Activated CD4-positive, alpha-beta T cell treated with anti-CD3 and anti-CD28 coated beads for 36 hours (primary cell): ENCODE data around the gene OXCT1. TPM values are rescaled to one million over a fixed set of nuclear protein-coding genes. Genes with fewer than 3 reads are reported as not detected.

Experiments
- ATAC-seq: fragments of 200-7000 bp; cut with Tn5 transposase; one replicate; pipeline ENCODE4 v1.10.0; 2021; ENCODE audit warnings: mild to moderate bottlenecking, moderate library complexity
- CTCF ChIA-PET: fragments of 350-600 bp; sonication (Branson Sonifier 250); formaldehyde crosslinking; loops from one replicate; lab custom pipeline; 2021; ENCODE audit warnings: antibody characterized with exemption; lab: Charles Lee
- POLR2A ChIA-PET: fragments of 350-600 bp; sonication (Branson Sonifier 250); formaldehyde crosslinking; loops from one replicate; lab custom pipeline; 2021; ENCODE audit warnings: antibody characterized with exemption, inconsistent platforms; lab: Charles Lee
- DNase-seq: peaks from one replicate; pipeline ENCODE4 v3.0.0-alpha.2; 2020
- H3K27ac Mint-ChIP-seq: one replicate; pipeline ENCODE4 v1.8.0; 2021; ENCODE audit warnings: mixed read lengths
- H3K27me3 Mint-ChIP-seq: one replicate; pipeline ENCODE4 v1.8.0; 2021; ENCODE audit warnings: mixed read lengths
- H3K36me3 Mint-ChIP-seq: one replicate; pipeline ENCODE4 v1.8.0; 2021; ENCODE audit warnings: low read depth, mixed read lengths
- H3K4me1 Mint-ChIP-seq: one replicate; pipeline ENCODE4 v1.8.0; 2021; ENCODE audit warnings: mixed read lengths
- H3K4me3 Mint-ChIP-seq: one replicate; pipeline ENCODE4 v1.8.0; 2021; ENCODE audit warnings: mild to moderate bottlenecking, moderate library complexity, mixed read lengths
- H3K9me3 Mint-ChIP-seq: one replicate; pipeline ENCODE4 v1.8.0; 2021; ENCODE audit warnings: low read depth, mixed read lengths
- intact Hi-C, 2 experiments: fragments of 100-400 bp; cut with DNase I in 1 of 2; cut with micrococcal nuclease in 1 of 2; formaldehyde crosslinking; loops; one replicate each; pipeline versions ENCODE4 v1.14.2 to v1.15.1; 2022 to 2024; cut with DNase I, micrococcal nuclease
- total RNA-seq, 2 experiments: library from RNA; stranded (reverse); gene quantifications; one replicate each; pipeline ENCODE4 v1.2.3, GENCODE V29; 2021

The OXCT1 gene
- total RNA-seq, 2 experiments from 2014 or later, result 70.3 to 91.4 TPM

DNA sequence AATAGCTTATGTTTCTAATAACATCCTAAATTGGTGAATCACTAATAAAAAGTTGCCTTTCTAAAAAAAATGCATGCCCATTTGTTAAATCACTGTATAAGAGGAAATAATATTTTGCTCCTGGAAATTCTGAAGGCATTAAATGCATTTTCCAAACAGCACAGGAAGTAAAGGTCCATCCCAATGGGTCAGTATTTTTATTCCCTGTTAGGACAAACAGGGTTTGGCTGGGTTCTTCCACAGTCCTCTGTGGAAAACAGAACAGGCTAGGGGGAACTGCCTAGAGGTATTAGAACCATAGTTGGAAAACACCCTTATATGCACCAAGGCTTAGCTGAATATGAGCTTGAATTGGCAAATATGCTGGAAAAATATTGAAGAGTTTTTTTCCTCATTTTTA, 85.2 kb downstream of the OXCT1 start:
- Mint-ChIP-seq H3K4me3 (no peak overlapping the region), H3K9me3 (no peaks in the 10 kb centered on the region), H3K4me1 (no peaks in the 10 kb centered on the region), H3K36me3 (peaks cover 46% of the 10 kb centered on the region), H3K27me3 (no peaks in the 10 kb centered on the region), H3K27ac (no peak overlapping the region)
- ChIA-PET POLR2A (no interaction called here), CTCF (interaction anchor here (1.2 kb wide), 1 partner anchor 10 kb away, joined by 3 read pairs; no protein-coding TSS in a partner anchor)
- intact Hi-C loops, result no loop called here
- ATAC-seq (no peak), DNase-seq (no peak)

DNA sequence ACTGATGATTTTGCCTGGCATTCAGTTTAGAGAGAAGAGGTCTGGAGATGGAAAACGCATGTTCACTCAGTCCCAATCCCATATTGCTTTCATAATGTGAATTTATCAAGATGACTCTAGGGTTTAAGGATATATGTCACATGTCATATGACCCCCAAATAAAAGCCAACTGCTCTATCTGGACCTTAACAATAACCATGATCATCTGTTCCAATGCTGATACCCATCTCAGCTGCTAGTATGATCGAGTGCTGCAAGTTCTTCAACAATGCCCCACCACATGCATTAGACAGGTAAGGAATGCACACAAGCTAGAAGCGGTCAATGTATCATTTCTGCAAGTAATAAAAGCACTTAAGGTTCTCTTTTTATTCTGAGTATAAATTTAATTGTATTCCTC, 91.8 kb downstream of the OXCT1 start:
- no peak for ATAC-seq
- no peaks in the 10 kb centered on the region for H3K9me3 Mint-ChIP-seq
- POLR2A ChIA-PET, result interaction anchor here (0.6 kb wide), 1 partner anchor 357 kb away, joined by 3 read pairs; no protein-coding TSS in a partner anchor
- H3K27ac Mint-ChIP-seq, result no peak overlapping the region
- H3K4me1 Mint-ChIP-seq, result peaks cover 2% of the 10 kb centered on the region
- H3K27me3 Mint-ChIP-seq, result no peaks in the 10 kb centered on the region
- intact Hi-C loops, result no loop called here
- no peak for DNase-seq
- no peak overlapping the region for H3K4me3 Mint-ChIP-seq
- H3K36me3 Mint-ChIP-seq, result peaks cover 47% of the 10 kb centered on the region
- CTCF ChIA-PET, result interaction anchor here (0.5 to 1.6 kb wide), 6 partner anchors 10 to 527 kb away, joined by 3 to 5 read pairs (median 3); no protein-coding TSS in a partner anchor

DNA sequence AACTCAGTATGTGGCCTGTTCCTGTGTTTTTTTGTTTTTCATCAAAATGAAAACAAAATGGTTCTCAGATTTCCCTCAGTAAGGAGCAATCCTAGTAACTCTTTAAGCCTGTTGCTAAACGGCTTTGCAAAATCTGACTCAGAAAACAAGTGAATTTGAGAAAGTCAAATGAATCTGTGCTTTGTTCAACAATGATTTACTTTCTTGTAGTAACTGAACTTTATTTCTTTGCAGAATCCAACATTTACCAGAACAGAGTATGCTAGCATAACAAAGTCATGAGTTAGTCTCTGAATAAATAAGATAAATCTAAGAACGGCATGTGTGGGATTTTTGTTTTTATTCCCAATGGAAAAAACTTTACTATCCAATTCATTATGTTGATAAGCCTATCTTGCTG, 93.8 kb downstream of the OXCT1 start:
- ATAC-seq (no peak), DNase-seq (no peak)
- Mint-ChIP-seq H3K27ac (no peak overlapping the region), H3K36me3 (peaks cover 47% of the 10 kb centered on the region), H3K9me3 (no peaks in the 10 kb centered on the region), H3K4me3 (no peak overlapping the region), H3K27me3 (no peaks in the 10 kb centered on the region), H3K4me1 (peaks cover 9% of the 10 kb centered on the region)
- intact Hi-C loops, result no loop called here
- CTCF ChIA-PET, result no interaction called here
- POLR2A ChIA-PET, result no interaction called here

DNA sequence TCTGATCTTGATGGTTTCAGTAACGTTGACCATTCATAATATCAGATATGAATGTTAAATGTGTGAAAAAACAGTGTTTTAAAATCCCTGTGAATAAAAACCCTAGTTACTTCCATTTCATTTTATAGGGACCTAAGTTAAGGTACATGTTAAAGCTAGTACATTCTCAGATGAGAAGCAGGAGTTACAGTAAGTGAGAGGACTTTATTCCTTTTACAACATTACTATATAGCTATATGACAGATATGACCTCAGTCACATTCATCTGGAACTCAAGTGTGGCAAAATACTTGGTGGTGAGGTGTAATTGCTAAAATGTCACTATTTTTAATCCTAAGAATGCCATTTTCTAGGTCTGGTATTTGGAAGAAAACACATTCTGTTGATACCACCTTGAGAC, 96.4 kb downstream of the OXCT1 start:
- Mint-ChIP-seq H3K4me1 (peaks cover 9% of the 10 kb centered on the region), H3K4me3 (no peak overlapping the region), H3K9me3 (no peaks in the 10 kb centered on the region), H3K27ac (no peak overlapping the region), H3K36me3 (peaks cover 40% of the 10 kb centered on the region), H3K27me3 (no peaks in the 10 kb centered on the region)
- CTCF ChIA-PET, result interaction anchor here (0.6 kb wide), 2 partner anchors 36 to 157 kb away, joined by 3 read pairs; no protein-coding TSS in a partner anchor
- intact Hi-C loops, result no loop called here
- POLR2A ChIA-PET, result interaction anchor here (0.8 kb wide), 1 partner anchor 8 kb away, joined by 5 read pairs; no protein-coding TSS in a partner anchor
- ATAC-seq (no peak), DNase-seq (no peak)

DNA sequence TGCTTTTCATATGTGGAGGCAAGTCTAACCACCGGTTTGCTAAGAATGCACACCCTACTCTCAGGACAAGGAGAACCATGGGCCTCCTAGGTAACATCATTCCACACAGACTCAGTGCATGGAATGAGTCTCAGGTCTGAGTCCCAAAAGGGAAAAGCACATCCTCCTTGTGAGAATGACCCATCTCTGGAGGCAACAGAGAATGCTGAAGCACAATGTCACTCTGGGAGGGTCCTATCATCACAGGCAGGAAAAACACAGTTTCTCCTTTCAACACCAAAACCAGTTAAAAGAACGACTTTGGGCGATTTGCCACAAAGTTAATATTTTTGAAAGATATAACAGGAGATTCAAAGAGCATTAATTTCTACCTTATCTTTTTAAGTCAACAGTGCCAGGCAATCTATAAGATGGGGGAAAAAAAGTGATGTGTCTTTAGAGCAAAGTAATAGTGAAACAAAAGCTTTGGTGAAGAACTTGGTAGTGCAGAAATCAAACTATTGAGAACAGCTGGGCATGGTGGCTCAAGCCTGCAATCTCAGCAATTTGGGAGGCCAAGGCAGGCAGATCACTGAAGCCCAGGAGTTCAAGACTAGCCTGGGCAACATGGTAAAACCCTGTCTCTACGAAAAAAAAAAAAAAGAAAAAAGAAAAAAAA, 97.3 kb downstream of the OXCT1 start:
- intact Hi-C loops, result no loop called here
- H3K4me1 Mint-ChIP-seq, result peaks cover 9% of the 10 kb centered on the region
- ChIA-PET CTCF (interaction anchor here (0.8 kb wide), 1 partner anchor 68 kb away, joined by 5 read pairs; no protein-coding TSS in a partner anchor), POLR2A (no interaction called here)
- no peak overlapping the region for H3K27ac Mint-ChIP-seq
- no peaks in the 10 kb centered on the region for H3K27me3 Mint-ChIP-seq
- H3K36me3 Mint-ChIP-seq, result peaks cover 37% of the 10 kb centered on the region
- ATAC-seq (no peak), DNase-seq (no peak)
- no peaks in the 10 kb centered on the region for H3K9me3 Mint-ChIP-seq
- H3K4me3 Mint-ChIP-seq, result no peak overlapping the region

DNA sequence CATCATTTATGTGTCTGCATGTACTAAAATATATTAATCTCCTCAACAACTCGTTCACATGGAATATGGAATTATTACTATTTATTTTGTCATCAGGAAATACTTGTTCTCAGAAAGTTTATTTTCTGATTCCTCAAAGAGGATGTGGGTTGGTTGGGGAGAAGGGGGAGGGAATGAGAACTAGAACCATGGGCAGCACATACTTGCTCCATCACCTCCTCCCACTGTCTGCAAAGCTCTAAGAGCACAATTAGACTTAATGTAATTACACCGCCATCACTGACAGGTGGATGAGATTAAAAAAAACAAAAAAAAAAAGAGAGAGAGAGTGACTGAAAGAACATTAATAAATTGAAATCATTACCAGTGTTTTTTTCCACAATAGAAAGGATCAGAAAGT, 98.2 kb downstream of the OXCT1 start:
- Mint-ChIP-seq H3K27ac (no peak overlapping the region), H3K27me3 (no peaks in the 10 kb centered on the region), H3K36me3 (peaks cover 38% of the 10 kb centered on the region), H3K4me1 (peaks cover 9% of the 10 kb centered on the region), H3K4me3 (no peak overlapping the region), H3K9me3 (no peaks in the 10 kb centered on the region)
- CTCF ChIA-PET, result interaction anchor here (0.9 kb wide), 1 partner anchor 12 kb away, joined by 3 read pairs; no protein-coding TSS in a partner anchor
- ATAC-seq, result no peak
- no peak for DNase-seq
- POLR2A ChIA-PET, result no interaction called here
- intact Hi-C loops, result no loop called here

DNA sequence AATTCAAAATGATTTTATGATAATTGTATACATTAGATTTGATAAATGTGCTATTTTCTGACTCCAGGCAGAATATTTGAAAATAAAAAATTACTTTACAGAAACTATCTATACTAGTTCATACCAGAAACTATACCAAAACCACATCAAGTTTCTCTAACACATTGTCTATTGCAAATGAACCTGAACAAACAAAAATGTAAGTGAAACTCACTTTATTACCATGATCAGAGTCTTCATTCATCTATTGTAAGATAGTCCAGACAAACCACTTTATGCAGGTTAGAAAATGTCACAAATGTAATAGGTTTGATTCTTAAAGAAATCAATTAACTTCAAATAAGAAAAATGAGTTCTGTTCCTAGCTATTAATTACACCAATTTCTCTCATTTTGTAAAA, 99.4 kb downstream of the OXCT1 start:
- CTCF ChIA-PET, result interaction anchor here (0.5 kb wide), 1 partner anchor 944 kb away, joined by 3 read pairs; no protein-coding TSS in a partner anchor
- DNase-seq (no peak), ATAC-seq (no peak)
- peaks cover 35% of the 10 kb centered on the region for H3K36me3 Mint-ChIP-seq
- no peak overlapping the region for H3K4me3 Mint-ChIP-seq
- H3K4me1 Mint-ChIP-seq, result peaks cover 9% of the 10 kb centered on the region
- no peak overlapping the region for H3K27ac Mint-ChIP-seq
- POLR2A ChIA-PET, result no interaction called here
- intact Hi-C loops, result no loop called here
- H3K9me3 Mint-ChIP-seq, result no peaks in the 10 kb centered on the region
- H3K27me3 Mint-ChIP-seq, result no peaks in the 10 kb centered on the region

DNA sequence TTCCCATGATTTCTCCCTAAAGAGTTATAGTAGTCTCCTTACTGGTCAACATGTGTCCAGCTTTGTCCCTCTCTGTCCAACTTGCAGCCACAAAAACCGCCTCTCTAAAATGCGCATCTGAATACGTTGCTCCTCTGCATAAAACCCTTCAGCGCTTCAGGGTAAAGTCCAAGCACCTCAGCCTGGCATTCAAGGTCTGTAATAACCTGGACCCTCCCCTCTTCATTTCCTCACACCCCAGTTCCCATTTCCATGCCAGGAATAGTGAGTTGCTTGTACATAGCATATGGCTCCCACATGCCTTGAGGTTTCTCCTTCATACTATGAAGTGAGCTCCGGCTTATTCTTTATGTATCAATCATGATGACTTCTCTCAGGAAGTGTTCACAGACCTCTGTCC, 101.5 kb downstream of the OXCT1 start:
- H3K4me3 Mint-ChIP-seq, result no peak overlapping the region
- no peaks in the 10 kb centered on the region for H3K27me3 Mint-ChIP-seq
- no peaks in the 10 kb centered on the region for H3K9me3 Mint-ChIP-seq
- intact Hi-C loops, result no loop called here
- no peak for ATAC-seq
- DNase-seq, result no peak
- H3K36me3 Mint-ChIP-seq, result peaks cover 42% of the 10 kb centered on the region
- no peak overlapping the region for H3K27ac Mint-ChIP-seq
- ChIA-PET CTCF (interaction anchor here (1.0 to 2.1 kb wide), 4 partner anchors 9 to 75 kb away, joined by 3 to 7 read pairs (median 4); no protein-coding TSS in a partner anchor), POLR2A (no interaction called here)
- peaks cover 11% of the 10 kb centered on the region for H3K4me1 Mint-ChIP-seq

DNA sequence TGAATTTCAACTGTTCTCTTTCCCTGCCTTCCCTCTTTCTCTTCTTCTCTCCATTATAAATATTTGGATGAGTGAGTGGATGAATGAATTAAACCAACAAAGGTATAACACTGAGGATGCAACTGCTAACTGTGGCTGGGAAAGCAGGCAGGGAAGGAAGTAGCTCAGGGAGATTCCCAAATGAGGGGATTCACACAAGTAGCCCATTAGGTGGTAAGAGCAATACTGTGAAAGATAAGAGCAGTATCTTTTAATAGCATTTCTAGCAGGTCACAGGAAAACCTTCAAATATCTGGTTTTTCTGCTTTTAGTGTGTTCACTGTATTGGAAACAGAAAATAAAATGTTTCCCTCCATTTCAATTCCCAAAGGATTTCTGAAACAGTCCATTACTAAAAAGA, 105.6 kb downstream of the OXCT1 start:
- no peaks in the 10 kb centered on the region for H3K27me3 Mint-ChIP-seq

DNA sequence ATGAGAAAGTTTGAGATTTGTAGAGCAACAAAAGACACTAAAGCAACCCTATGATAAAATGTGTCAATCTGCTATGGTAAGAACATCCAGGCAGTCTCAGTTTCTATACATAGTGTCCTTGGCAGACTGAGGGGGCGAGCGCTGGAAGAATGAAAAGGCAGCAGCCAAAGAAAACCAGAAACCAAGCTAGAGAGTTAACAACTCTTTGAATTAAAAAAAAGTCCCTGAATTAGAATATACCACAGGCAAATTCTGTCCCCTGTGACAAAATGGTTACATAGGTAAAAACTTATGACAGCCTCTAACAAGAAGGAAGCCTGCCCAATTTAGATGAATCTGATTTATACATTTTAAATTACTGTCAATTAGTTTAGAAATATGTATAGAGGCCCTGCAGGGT, 106.7 kb downstream of the OXCT1 start:
- Mint-ChIP-seq H3K27ac (no peak overlapping the region), H3K9me3 (no peaks in the 10 kb centered on the region), H3K36me3 (peaks cover 58% of the 10 kb centered on the region), H3K27me3 (no peaks in the 10 kb centered on the region), H3K4me3 (no peak overlapping the region), H3K4me1 (peaks cover 4% of the 10 kb centered on the region)
- CTCF ChIA-PET, result no interaction called here
- POLR2A ChIA-PET, result no interaction called here
- no peak for ATAC-seq
- DNase-seq, result no peak
- intact Hi-C loops, result no loop called here

More for the DNA sequence above, 105.6 kb downstream of the OXCT1 start:
- Mint-ChIP-seq H3K4me1 (peaks cover 4% of the 10 kb centered on the region), H3K4me3 (no peak overlapping the region), H3K36me3 (peaks cover 53% of the 10 kb centered on the region), H3K27ac (no peak overlapping the region), H3K9me3 (no peaks in the 10 kb centered on the region)
- CTCF ChIA-PET, result interaction anchor here (0.6 to 1.6 kb wide), 4 partner anchors 11 to 79 kb away, joined by 3 to 7 read pairs (median 4); no protein-coding TSS in a partner anchor
- no peak for DNase-seq
- POLR2A ChIA-PET, result no interaction called here
- intact Hi-C loops, result no loop called here
- ATAC-seq, result no peak

DNA sequence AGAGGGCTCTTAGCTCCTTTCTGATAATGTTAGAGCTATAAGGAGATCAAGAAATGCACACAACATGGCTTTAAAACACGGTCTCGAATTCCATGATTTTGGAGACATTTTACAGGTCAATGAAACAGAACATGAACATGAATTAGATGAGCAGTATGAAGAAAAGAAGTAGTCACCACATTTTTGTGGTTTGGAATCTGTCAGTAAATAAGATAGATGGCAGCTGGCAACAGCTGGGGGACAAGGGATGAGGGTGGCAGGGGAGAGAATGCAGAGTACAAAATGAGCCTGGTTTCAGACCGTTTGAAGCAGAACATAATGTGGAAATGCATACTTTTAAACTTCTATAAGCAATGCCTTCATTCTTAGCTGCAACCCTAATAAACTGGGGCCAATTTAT, 107.1 kb downstream of the OXCT1 start:
- Mint-ChIP-seq H3K4me1 (peaks cover 4% of the 10 kb centered on the region), H3K4me3 (no peak overlapping the region), H3K9me3 (no peaks in the 10 kb centered on the region), H3K27me3 (no peaks in the 10 kb centered on the region), H3K36me3 (peaks cover 61% of the 10 kb centered on the region), H3K27ac (no peak overlapping the region)
- intact Hi-C loops, result no loop called here
- ChIA-PET POLR2A (no interaction called here), CTCF (no interaction called here)
- ATAC-seq, result no peak
- no peak for DNase-seq

DNA sequence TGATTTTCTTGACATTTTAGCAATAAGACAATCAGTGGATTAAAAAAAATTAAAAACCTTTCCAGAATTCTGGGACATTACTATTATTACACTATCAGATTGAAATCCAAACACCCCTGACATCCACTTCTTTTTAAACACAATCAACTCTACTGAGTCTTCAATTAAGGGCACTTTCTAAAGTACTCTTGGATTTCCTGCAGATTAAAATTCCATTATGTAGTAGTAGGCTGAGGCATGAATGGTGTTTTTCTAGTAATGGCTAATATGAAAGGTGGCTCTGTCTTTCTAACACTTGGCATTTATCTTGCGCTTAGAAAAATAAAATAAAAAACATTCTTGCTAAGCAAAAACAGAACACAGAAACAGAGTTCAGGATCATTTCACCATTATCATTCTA, 107.8 kb downstream of the OXCT1 start:
- Mint-ChIP-seq H3K27me3 (no peaks in the 10 kb centered on the region), H3K27ac (no peak overlapping the region), H3K4me1 (peaks cover 4% of the 10 kb centered on the region), H3K36me3 (peaks cover 63% of the 10 kb centered on the region), H3K9me3 (no peaks in the 10 kb centered on the region), H3K4me3 (no peak overlapping the region)
- POLR2A ChIA-PET, result no interaction called here
- no peak for ATAC-seq
- DNase-seq, result no peak
- intact Hi-C loops, result no loop called here
- CTCF ChIA-PET, result interaction anchor here (0.8 kb wide), 1 partner anchor 980 kb away, joined by 4 read pairs; no protein-coding TSS in a partner anchor
